ENCODE data around the gene SLC6A19.
"Not testable (repeated sequence)": the region's sequence is repeated elsewhere in the genome, so short reads cannot be mapped to it uniquely, and the experiment has no call there.

SLC6A19 gene

GRCh38 chr5:1247811-1248210, 46.4 kb downstream of the SLC6A19 start:
- DNase-seq: no peak

DNA sequence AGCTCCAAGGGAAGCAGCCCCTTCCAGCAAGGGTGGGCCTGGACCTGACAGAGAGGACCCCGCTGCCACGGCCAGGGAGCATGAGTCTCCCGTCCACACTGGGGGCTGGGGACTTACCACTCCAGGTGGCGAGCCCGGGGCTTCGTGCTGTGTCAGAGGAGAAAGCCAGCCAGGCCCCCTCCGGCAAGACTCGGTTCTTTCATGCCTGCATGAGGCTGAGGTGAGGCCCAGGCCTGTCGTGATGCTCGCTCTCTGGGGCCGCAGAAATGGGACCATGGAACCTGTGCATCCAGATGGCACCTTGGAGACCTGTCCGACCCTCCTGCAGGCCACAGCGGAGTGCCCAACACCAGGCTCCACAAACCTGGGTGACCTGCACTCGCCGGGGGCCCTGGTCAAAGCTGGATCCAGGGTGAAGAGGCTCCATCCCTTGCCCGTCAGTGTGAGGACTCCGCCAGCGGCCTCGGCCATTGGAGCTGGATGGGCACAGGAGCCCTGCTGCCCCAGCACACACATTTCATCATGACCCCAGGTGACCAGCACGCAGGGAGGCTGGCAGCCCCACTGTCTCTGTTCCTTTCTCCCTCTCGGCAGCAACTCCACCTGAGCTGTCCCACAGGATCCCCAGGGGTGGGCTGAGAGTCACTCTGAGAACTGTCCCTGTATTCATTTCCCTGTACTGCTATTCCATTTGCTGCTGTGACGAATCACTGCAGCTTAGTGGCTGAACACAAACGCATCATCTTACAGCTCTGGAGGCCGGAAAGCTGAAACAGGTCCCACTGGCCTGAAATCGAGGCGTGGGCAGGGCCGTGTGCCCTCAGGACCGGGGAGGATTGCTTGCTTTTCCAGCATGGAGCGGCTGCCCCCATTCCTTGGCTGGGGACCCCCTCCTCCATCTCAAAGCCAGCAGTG, 48.2 kb downstream of the SLC6A19 start:
- no peak for DNase-seq

- DNase-seq: no peak
Observed at GRCh38 chr5:1251678-1252580, 50.5 kb downstream of the SLC6A19 start.

DNA sequence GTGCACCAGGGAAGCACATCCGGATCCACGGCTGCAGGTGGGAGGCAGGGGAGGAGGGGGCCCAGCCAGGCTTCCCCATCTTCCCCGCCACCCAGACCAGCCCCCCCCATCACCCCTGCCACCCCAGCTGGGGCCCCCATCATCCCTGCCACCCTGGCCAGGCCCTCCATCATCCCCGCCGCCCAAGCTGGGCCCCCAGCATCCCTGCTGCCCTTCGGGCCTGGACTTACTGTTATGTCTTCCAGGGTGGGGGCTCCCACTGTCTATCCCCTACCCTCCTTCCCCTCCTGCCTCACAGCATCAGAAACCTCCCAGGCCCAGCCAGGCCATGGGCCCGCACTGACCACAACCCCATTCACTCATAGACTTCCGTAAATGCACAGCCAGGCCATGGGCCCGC, 51.3 kb downstream of the SLC6A19 start:
- no peak for DNase-seq

DNA sequence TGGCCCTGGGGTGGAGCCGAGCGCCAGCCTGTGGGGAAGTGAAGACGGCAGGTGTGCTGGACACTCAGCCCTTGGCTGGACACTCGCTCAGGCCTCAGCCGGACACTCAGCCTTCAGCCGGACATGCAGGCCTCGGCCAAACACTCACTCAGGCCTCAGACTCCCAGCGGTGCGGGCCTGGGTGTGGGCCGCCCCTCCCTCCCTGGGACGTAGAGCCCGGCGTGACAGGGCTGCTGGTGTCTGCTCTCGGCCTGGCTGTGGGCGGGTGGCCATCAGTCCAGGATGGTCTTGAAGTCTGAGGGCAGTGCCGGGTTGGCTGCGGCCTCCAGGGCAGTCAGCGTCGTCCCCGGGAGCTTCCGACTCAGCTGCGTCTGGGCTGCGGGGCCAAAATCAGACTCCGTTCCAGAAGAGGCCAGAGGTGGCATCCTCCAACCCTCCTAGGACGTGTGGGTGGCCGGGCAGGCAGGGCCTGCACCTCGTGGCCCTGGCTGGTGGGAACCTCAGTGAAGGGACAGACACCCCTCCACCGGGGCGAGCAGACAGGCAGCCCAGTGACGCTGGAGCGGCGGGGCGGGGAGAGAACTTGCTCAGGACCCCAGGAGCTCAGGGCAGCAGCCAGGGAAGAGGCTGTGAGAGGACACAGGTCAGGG, 52.2 kb downstream of the SLC6A19 start:
- no peak for DNase-seq

- no peak for DNase-seq
Observed at GRCh38 chr5:1254196-1254595, 52.8 kb downstream of the SLC6A19 start.

DNA sequence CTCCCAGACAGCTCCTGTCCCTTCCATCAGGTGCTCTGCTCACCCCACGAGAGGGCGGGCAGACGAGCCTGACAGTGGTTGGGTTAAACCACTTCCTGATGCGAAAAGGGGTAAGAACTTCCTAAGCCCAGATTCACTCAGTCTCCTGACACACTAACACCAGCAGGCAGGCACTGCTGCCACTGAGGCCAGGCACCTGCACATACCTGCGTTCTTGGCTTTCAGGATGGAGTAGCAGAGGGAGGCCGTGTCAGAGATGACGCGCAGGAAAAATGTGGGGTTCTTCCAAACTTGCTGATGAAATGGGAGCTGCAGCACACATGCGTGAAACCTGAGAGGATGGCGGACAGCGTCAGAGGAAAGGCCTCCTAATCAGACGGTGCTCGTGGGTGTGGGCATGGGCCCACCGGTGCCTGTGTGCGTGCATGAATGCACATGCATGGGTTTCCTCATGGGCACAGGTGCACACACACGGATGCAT, 53.7 kb downstream of the SLC6A19 start:
- DNase-seq: no peak

DNA sequence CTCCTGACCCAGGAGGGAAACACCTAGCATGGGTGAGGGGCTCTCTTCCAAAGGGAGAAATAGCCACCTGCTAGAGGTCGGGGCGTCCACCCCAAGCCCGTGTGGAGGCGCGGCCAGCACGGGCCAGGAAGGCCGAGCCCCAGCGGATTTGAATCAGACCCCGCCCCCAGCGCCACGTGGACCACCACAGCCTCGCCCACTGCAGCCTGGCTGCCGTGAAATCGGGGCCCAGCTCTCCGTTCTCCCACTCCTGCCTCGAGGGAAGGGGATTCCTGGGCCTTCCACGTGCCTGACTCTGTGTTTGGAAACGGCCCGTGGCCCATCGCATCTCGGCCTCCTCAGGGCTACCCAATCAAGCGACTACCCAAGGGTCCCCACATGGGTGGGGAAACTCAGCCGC, 55.4 kb downstream of the SLC6A19 start:
- no peak for DNase-seq

- DNase-seq: no peak
Observed at GRCh38 chr5:1257363-1257762, 56.0 kb downstream of the SLC6A19 start.

DNA sequence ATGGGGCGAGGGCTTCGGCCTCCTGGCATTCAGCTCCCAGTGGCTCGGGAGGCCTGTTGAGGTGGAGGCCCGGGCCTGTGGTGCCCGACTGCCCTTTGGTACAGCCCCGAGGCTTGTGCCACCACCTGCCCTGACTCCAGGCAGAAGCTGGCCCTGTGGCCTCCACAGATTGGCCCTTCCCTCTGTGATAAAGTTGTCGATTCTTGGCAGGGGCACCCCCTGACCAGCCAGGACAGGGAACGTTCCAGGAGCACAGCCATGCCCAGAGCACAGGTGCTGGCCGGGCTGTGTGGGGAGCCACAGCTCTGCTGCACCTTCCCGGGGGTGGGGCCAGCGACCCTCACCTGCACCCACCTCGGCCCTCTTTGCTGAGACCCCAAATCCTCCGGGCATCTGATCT, 56.4 kb downstream of the SLC6A19 start:
- no peak for DNase-seq

GRCh38 chr5:1259806-1260480, 58.5 kb downstream of the SLC6A19 start:
- no peak for DNase-seq

GRCh38 chr5:1261643-1262042, 60.2 kb downstream of the SLC6A19 start:
- no peak for DNase-seq

GRCh38 chr5:1262381-1262780, 61.0 kb downstream of the SLC6A19 start:
- DNase-seq: peak in 1 of 2 experiments; percentile 40

DNA sequence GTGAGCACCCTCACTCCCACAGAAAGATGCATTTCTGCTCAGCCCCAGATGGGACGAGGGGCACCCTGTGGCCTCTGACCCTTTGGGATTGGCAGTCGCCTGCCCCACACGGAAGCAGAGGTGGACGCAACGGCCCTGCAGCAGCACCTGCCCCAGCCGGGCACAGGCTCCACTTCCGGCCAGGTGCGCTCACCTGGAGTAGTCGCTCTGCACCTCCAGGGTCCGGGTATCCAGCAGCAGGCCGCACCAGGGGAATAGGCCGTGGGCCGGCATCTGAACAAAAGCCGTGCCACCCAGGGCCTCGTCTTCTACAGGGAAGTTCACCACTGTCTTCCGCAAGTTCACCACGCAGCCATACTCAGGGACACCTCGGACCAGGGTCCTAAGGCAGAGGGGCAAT, 62.8 kb downstream of the SLC6A19 start:
- DNase-seq: no peak

DNA sequence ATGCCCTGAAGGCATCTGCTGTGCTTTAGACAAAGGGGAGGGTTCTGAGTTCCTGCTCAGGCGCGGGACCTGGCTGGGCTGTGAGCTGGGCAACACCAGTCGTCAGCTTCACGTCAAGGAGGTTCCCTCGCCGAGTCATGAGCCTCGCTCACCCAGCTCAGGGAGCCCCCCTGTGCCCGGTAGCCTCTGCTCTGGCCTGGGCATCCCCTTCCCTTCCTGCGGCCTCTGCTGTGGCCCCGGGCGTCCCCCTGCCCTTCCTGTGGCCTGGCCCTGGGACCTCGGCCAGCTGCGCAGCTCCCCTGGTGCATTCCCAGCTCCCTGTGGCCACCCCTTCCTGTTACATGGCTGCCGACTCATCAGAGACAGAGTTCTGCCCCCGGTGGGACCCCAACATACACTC, 63.6 kb downstream of the SLC6A19 start:
- no peak for DNase-seq

GRCh38 chr5:1265461-1266455, 64.4 kb downstream of the SLC6A19 start:
- DNase-seq: no peak

GRCh38 chr5:1266791-1267190, 65.4 kb downstream of the SLC6A19 start:
- DNase-seq: no peak

- not testable (repeated sequence) for DNase-seq
Observed at GRCh38 chr5:1267464-1267863, 66.1 kb downstream of the SLC6A19 start.

GRCh38 chr5:1268056-1268455, 66.7 kb downstream of the SLC6A19 start:
- no peak for DNase-seq

- DNase-seq: no peak
Observed at GRCh38 chr5:1268666-1269065, 67.3 kb downstream of the SLC6A19 start.

DNA sequence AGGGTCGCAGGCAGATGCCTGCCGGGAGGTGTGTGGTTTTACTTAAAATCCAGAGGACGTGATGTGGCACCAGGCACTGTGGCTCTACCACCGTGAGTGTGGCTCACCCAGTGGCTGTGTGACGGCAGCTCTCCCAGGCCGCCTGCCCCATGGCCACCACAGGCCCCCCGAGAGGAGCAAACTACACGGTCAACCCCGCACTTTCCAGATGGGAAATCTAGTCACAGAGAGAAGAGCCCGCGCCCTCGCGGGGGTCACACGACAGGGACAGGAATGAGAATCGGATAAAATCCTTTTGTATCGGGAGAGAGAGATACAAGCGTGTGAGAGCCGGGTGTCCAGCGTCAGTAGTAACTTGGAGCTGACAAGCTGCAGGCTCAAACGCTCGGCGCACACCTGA, 69.0 kb downstream of the SLC6A19 start:
- no peak for DNase-seq

All from SW 1271 (cell line).